SIG-M5 treated with dmso at 0.1 percent for 504 hours (cell line): Measurements from ENCODE around the gene CHFR.
A peak's percentile ranks its signal among the peaks of the same experiment; 100 is the strongest.
"Not testable (repeated sequence)": the region's sequence is repeated elsewhere in the genome, so short reads cannot be mapped to it uniquely, and the experiment has no call there.

Experiments
- DNase-seq: peaks from one replicate; lab custom pipeline; 2025; ENCODE audit not compliant: unreplicated experiment; lab: John Stamatoyannopoulos, UW

The CHFR gene

GRCh38 chr12:132842449-132843045 lies 44.9 kb downstream of the CHFR start:
- no peak for DNase-seq

- no peak for DNase-seq
These were observed 46.3 kb downstream of the CHFR start for GRCh38 chr12:132841151-132841550.

- DNase-seq, result no peak
These were observed 46.9 kb downstream of the CHFR start for GRCh38 chr12:132840536-132840935.

- no peak for DNase-seq
These were observed 47.7 kb downstream of the CHFR start for GRCh38 chr12:132839558-132840235.

- DNase-seq, result no peak
These were observed 48.9 kb downstream of the CHFR start for GRCh38 chr12:132838410-132839080.

- no peak for DNase-seq
These were observed 49.6 kb downstream of the CHFR start for GRCh38 chr12:132837693-132838409.

GRCh38 chr12:132836795-132837331 lies 50.5 kb downstream of the CHFR start:
- no peak for DNase-seq

GRCh38 chr12:132836230-132836629 lies 51.2 kb downstream of the CHFR start:
- DNase-seq, result not testable (repeated sequence)

- DNase-seq, result no peak
These were observed 52.1 kb downstream of the CHFR start for GRCh38 chr12:132835076-132836025.

- DNase-seq, result no peak
These were observed 53.2 kb downstream of the CHFR start for GRCh38 chr12:132834181-132834711.

GRCh38 chr12:132833341-132833740 lies 54.1 kb downstream of the CHFR start:
- DNase-seq, result no peak

- no peak for DNase-seq
These were observed 55.6 kb downstream of the CHFR start for GRCh38 chr12:132831771-132832170.

- peak; percentile 87 for DNase-seq
These were observed 58.5 kb downstream of the CHFR start, which contains the start of gene GOLGA3 for GRCh38 chr12:132828706-132829534. TSS of gene GOLGA3 (minus strand) at chr12:132828869. CDS start at chr12:132822128, 6,741 bp downstream.

- peak; percentile 36 for DNase-seq
These were observed 59.4 kb downstream of the CHFR start for GRCh38 chr12:132827763-132828703.

GRCh38 chr12:132825861-132826260 lies 61.5 kb downstream of the CHFR start:
- no peak for DNase-seq

GRCh38 chr12:132825089-132825488 lies 62.3 kb downstream of the CHFR start:
- no peak for DNase-seq

- no peak for DNase-seq
These were observed 63.4 kb downstream of the CHFR start for GRCh38 chr12:132824053-132824452.

GRCh38 chr12:132818562-132818961 lies 68.8 kb downstream of the CHFR start:
- no peak for DNase-seq
